Hepatocyte (in vitro differentiated cells): Measurements from ENCODE around the gene TP53I13.

ENCODE experiments used
- EZH2 ChIP-seq: fragments of 200-600 bp; sonication (generic); IDR thresholded peaks from 2 replicates; pipeline ENCODE4 v1.6.1; 2016; ENCODE audit warnings: antibody characterized with exemption, mild to moderate bottlenecking, borderline replicate concordance
- TF ChIP-seq, protein P1 (sequence below): fragments of 200-600 bp; sonication (generic); IDR thresholded peaks from 2 replicates; pipeline ENCODE4 v1.5.1; 2016; ENCODE audit warnings: antibody characterized with exemption, mild to moderate bottlenecking; ENCODE audit not compliant: poor library complexity

DNA sequence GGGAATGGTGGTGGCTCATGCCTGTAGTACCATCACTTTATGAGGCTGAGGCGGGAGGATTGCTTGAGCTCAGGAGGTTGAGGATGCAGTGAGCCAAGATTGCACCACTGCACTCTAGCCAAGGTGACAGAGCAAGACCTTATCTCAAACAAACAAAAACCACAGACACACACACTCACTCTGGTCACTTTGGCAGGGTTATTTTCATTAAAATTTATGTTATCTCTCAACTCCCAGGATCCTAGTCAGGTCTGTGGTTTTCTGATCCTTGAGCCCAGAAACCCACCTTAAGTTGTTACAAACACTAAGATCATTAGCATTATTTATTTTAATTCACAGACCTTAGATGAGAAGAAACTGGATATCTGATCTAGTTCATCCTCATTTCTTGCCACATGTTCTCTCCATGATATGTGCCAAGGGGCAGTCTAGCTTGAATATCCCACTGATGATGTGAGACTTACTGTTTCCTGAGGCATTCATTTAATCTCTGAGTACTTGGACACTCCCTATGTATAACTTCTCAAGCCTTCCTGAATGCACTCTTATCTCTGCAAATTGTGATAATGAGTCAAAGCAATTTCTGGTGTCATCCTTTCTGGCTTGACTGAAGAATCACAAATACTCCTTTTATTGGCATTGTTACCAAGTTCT is 11.3 kb upstream of the TP53I13 start:
- TF ChIP-seq, protein P1, sequence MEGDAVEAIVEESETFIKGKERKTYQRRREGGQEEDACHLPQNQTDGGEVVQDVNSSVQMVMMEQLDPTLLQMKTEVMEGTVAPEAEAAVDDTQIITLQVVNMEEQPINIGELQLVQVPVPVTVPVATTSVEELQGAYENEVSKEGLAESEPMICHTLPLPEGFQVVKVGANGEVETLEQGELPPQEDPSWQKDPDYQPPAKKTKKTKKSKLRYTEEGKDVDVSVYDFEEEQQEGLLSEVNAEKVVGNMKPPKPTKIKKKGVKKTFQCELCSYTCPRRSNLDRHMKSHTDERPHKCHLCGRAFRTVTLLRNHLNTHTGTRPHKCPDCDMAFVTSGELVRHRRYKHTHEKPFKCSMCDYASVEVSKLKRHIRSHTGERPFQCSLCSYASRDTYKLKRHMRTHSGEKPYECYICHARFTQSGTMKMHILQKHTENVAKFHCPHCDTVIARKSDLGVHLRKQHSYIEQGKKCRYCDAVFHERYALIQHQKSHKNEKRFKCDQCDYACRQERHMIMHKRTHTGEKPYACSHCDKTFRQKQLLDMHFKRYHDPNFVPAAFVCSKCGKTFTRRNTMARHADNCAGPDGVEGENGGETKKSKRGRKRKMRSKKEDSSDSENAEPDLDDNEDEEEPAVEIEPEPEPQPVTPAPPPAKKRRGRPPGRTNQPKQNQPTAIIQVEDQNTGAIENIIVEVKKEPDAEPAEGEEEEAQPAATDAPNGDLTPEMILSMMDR, result no peak
- no peak for TF ChIP-seq EZH2
